Smooth muscle cell (in vitro differentiated cells): ENCODE measurements around the gene ANKS1B. TPM values are rescaled to one million over a fixed set of nuclear protein-coding genes. Genes with fewer than 3 reads are reported as not detected.

Experiments
- DNase-seq: peaks from one replicate; lab custom pipeline; 2025; ENCODE audit not compliant: unreplicated experiment; lab: John Stamatoyannopoulos, UW
- H2AFZ ChIP-seq: fragments of 200-600 bp; sonication (generic); 2 replicates; pipeline ENCODE4 v1.6.0; 2016; ENCODE audit warnings: antibody characterized with exemption, low read depth, mild to moderate bottlenecking
- H3F3A ChIP-seq: fragments of 200-600 bp; sonication (generic); 2 replicates; pipeline ENCODE4 v1.6.0; 2017; ENCODE audit warnings: antibody characterized with exemption, low read depth
- H3K27ac ChIP-seq: fragments of 200-600 bp; sonication (generic); 2 replicates; pipeline ENCODE4 v1.5.1; 2016; ENCODE audit warnings: low read depth, mild to moderate bottlenecking
- H3K27me3 ChIP-seq: fragments of 200-600 bp; sonication (generic); 2 replicates; pipeline ENCODE4 v1.6.1; 2016; ENCODE audit warnings: low read depth, mild to moderate bottlenecking
- H3K36me3 ChIP-seq: fragments of 200-600 bp; sonication (generic); 2 replicates; pipeline ENCODE4 v1.5.1; 2016; ENCODE audit warnings: low read depth
- H3K4me1 ChIP-seq: fragments of 200-600 bp; sonication (generic); 2 replicates; pipeline ENCODE4 v1.5.1; 2016; ENCODE audit warnings: low read depth
- H3K4me2 ChIP-seq: fragments of 200-600 bp; sonication (generic); 2 replicates; pipeline ENCODE4 v1.6.0; 2016; ENCODE audit warnings: mild to moderate bottlenecking
- H3K4me3 ChIP-seq: fragments of 200-600 bp; sonication (generic); 2 replicates; pipeline ENCODE4 v1.5.1; 2016; ENCODE audit warnings: mild to moderate bottlenecking
- H3K79me2 ChIP-seq: fragments of 200-600 bp; sonication (generic); 2 replicates; pipeline ENCODE4 v1.6.0; 2016; ENCODE audit warnings: low read depth, mild to moderate bottlenecking
- H3K9ac ChIP-seq: fragments of 200-600 bp; sonication (generic); 2 replicates; pipeline ENCODE4 v1.6.0; 2016; ENCODE audit warnings: low read depth
- H3K9me3 ChIP-seq: fragments of 200-600 bp; sonication (generic); replicated peaks from 2 replicates; pipeline ENCODE4 v1.5.1; 2016; ENCODE audit warnings: low read depth
- H4K20me1 ChIP-seq: fragments of 200-600 bp; sonication (generic); 2 replicates; pipeline ENCODE4 v1.6.0; 2016; ENCODE audit warnings: low read depth
- WGBS: methylation state at CpG from one replicate; pipeline ENCODE4 v1.1.7; 2016; ENCODE audit warnings: low lambda C conversion rate; 5-methylcytosine and 5-hydroxymethylcytosine counted together
- polyA plus RNA-seq: library from polyadenylated mRNA; unstranded; fragments of >200 nt; fragmentation: Nextera tagmentation; extraction: Ambion mirVana; gene quantifications from 2 replicates; pipeline ENCODE4 v1.2.1, GENCODE V29; 2016
- total RNA-seq: library from RNA; depleted of rRNA; stranded (reverse); fragments of >200 nt; gene quantifications from 2 replicates; pipeline ENCODE4 v1.2.3, GENCODE V29; 2014
- TF ChIP-seq, protein P1 (sequence below): fragments of 200-600 bp; sonication (generic); IDR thresholded peaks from 2 replicates; pipeline ENCODE4 v1.5.1; 2017; ENCODE audit warnings: borderline replicate concordance, mild to moderate bottlenecking, antibody characterized with exemption; ENCODE audit not compliant: insufficient read depth, poor library complexity, severe bottlenecking

Gene ANKS1B
- total and polyA plus RNA-seq, 2 experiments from 2014 or later = 0.47 to 7.3 TPM

DNA sequence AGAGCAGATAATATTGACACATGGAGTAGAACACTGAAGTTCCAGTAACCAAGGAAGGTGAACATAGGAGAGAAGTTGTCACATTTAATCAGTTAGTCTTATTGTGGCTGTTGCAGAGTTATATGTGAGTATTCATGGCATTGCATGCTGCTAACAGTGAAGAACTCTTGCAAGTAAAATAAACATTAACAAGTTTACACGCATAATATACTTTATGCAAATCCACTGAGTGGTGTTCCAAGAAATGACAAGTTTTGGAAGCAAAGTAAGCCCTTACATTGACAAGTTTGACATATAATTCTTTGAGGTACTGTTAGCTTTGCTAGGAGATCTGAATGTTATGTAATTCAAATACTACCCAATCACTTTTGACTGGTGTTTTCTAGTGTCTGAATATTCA is 125.6 kb downstream of the ANKS1B start:
- TF ChIP-seq, protein P1, sequence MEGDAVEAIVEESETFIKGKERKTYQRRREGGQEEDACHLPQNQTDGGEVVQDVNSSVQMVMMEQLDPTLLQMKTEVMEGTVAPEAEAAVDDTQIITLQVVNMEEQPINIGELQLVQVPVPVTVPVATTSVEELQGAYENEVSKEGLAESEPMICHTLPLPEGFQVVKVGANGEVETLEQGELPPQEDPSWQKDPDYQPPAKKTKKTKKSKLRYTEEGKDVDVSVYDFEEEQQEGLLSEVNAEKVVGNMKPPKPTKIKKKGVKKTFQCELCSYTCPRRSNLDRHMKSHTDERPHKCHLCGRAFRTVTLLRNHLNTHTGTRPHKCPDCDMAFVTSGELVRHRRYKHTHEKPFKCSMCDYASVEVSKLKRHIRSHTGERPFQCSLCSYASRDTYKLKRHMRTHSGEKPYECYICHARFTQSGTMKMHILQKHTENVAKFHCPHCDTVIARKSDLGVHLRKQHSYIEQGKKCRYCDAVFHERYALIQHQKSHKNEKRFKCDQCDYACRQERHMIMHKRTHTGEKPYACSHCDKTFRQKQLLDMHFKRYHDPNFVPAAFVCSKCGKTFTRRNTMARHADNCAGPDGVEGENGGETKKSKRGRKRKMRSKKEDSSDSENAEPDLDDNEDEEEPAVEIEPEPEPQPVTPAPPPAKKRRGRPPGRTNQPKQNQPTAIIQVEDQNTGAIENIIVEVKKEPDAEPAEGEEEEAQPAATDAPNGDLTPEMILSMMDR = no peak
- no peaks in the 10 kb centered on the region for H3K4me1 ChIP-seq
- no peak overlapping the region for H3K9ac ChIP-seq
- DNase-seq = no peak
- H3K9me3 ChIP-seq = no peaks in the 10 kb centered on the region
- H3F3A ChIP-seq = no peaks in the 10 kb centered on the region
- H2AFZ ChIP-seq = no peak overlapping the region
- no peak overlapping the region for H3K4me3 ChIP-seq
- H3K27ac ChIP-seq = no peak overlapping the region
- no peaks in the 10 kb centered on the region for H4K20me1 ChIP-seq
- H3K27me3 ChIP-seq = no peaks in the 10 kb centered on the region
- no peaks in the 10 kb centered on the region for H3K79me2 ChIP-seq
- 96% methylated on average over 1 of the region's 1 CpG for WGBS
- no peaks in the 10 kb centered on the region for H3K36me3 ChIP-seq
- H3K4me2 ChIP-seq = no peak overlapping the region

DNA sequence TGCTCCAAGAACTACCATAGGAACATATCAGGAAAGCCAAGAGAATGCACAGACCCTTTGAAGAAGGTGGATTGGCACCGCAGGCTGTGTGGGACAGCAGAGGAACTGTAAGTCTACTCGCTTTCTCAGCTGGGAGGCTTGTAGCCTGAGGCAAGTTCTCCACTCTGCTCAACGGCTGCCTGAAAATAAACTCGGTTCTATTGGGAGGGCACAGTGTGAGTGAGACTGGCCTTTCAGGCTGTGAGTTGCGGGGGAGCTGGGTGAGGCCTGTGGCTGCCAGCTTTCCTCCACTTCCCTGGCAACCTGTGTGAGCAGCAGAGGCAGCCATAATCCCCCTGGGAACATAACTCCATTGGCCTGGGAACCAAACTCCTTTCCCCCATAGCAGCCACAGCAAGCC is 132.1 kb downstream of the ANKS1B start:
- 69% methylated on average over 5 of the region's 5 CpGs for WGBS
- H3K27me3 ChIP-seq = no peaks in the 10 kb centered on the region

DNA sequence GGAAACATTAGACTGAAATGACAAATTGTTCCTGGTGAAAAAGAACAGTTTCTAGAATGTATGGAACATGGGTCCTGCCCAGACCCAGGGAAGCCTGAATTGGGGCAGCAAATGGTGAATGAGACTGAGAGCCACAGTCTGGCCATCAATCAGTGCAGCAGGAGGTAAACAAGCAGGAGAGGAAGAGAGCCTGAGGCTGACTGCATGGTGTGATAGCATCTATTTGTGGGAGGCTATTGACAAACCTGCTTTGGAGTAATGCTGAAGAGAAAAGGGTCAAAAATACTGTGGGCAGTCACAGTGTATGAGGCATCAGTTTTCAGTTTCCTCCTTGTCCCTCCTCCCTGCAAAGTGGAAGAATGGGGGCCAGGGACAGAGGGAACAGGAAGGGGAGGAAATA is 136.8 kb downstream of the ANKS1B start:
- no peaks in the 10 kb centered on the region for H3K79me2 ChIP-seq
- H3F3A ChIP-seq = no peaks in the 10 kb centered on the region
- no peaks in the 10 kb centered on the region for H3K27me3 ChIP-seq
- no peak for DNase-seq
- H3K4me3 ChIP-seq = no peak overlapping the region
- H4K20me1 ChIP-seq = no peaks in the 10 kb centered on the region
- no peak overlapping the region for H2AFZ ChIP-seq
- no peak overlapping the region for H3K27ac ChIP-seq
- H3K4me2 ChIP-seq = no peak overlapping the region
- TF ChIP-seq, protein P1 = no peak
- no peak overlapping the region for H3K9ac ChIP-seq
- no peaks in the 10 kb centered on the region for H3K9me3 ChIP-seq
- no peaks in the 10 kb centered on the region for H3K4me1 ChIP-seq
- H3K36me3 ChIP-seq = no peaks in the 10 kb centered on the region

More for the DNA sequence above, 132.1 kb downstream of the ANKS1B start:
- Histone ChIP-seq H3K4me1 (no peaks in the 10 kb centered on the region), H3K27ac (no peak overlapping the region), H3K9ac (no peak overlapping the region), H3K4me2 (no peak overlapping the region), H3K4me3 (no peak overlapping the region), H4K20me1 (no peaks in the 10 kb centered on the region), H3K36me3 (no peaks in the 10 kb centered on the region), H3K9me3 (no peaks in the 10 kb centered on the region), H3K79me2 (no peaks in the 10 kb centered on the region), H3F3A (no peaks in the 10 kb centered on the region), H2AFZ (no peak overlapping the region)
- no peak for DNase-seq
- TF ChIP-seq, protein P1 = no peak

DNA sequence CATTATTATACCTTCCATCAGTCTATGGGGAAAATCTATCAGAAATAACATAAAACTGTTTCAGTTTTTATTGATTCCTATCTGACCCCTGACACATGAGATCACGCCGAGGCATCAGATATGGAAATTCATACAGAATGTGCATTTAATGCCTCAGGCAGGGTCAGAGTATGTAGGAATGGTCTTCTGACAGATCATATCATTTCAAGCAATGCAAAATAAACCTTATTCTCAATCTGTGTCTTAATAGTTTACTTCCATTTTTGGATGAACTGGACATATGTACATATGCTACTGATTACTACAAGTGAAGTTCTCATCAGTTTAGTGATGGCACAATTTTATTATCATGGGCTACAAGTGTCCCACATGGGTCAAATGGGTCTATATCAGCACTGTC is 150.0 kb downstream of the ANKS1B start:
- no peaks in the 10 kb centered on the region for H3K79me2 ChIP-seq
- no peak overlapping the region for H3K27ac ChIP-seq
- no peaks in the 10 kb centered on the region for H3F3A ChIP-seq
- no peaks in the 10 kb centered on the region for H3K27me3 ChIP-seq
- 95% methylated on average over 2 of the region's 2 CpGs for WGBS
- DNase-seq = no peak
- H3K4me3 ChIP-seq = no peak overlapping the region
- TF ChIP-seq, protein P1 = no peak
- H4K20me1 ChIP-seq = no peaks in the 10 kb centered on the region
- no peak overlapping the region for H3K4me2 ChIP-seq
- no peaks in the 10 kb centered on the region for H3K36me3 ChIP-seq
- no peak overlapping the region for H2AFZ ChIP-seq
- H3K9ac ChIP-seq = no peak overlapping the region
- H3K9me3 ChIP-seq = no peaks in the 10 kb centered on the region
- no peaks in the 10 kb centered on the region for H3K4me1 ChIP-seq
